GM19438 (cell line): ENCODE data around the gene EWSR1.
"Not testable (repeated sequence)": the region's sequence is repeated elsewhere in the genome, so short reads cannot be mapped to it uniquely, and the experiment has no call there.

ENCODE experiments used
- ATAC-seq: cut with Tn5 transposase; IDR thresholded peaks from one replicate; pipeline ENCODE4 v1.9.1; 2021; ENCODE audit warnings: low read depth; ENCODE audit not compliant: unreplicated experiment

The EWSR1 gene

GRCh38 chr22:29334696-29335344 is 66.8 kb downstream of the EWSR1 start:
- ATAC-seq, result no peak

GRCh38 chr22:29335656-29336055 is 67.6 kb downstream of the EWSR1 start:
- no peak for ATAC-seq

- no peak for ATAC-seq
Observed at GRCh38 chr22:29336751-29337490, 68.9 kb downstream of the EWSR1 start.

- no peak for ATAC-seq
Observed at GRCh38 chr22:29337631-29338284, 69.7 kb downstream of the EWSR1 start.

- no peak for ATAC-seq
Observed at GRCh38 chr22:29338398-29338797, 70.3 kb downstream of the EWSR1 start.

GRCh38 chr22:29339381-29340235 is 71.5 kb downstream of the EWSR1 start:
- ATAC-seq, result no peak

GRCh38 chr22:29340566-29340965 is 72.5 kb downstream of the EWSR1 start:
- ATAC-seq, result no peak

- no peak for ATAC-seq
Observed at GRCh38 chr22:29341056-29341848, 73.2 kb downstream of the EWSR1 start.

GRCh38 chr22:29341849-29342127 is 73.7 kb downstream of the EWSR1 start:
- ATAC-seq, result no peak

GRCh38 chr22:29342177-29342576 is 74.1 kb downstream of the EWSR1 start:
- ATAC-seq, result no peak

GRCh38 chr22:29342577-29343312 is 74.7 kb downstream of the EWSR1 start:
- no peak for ATAC-seq

GRCh38 chr22:29343313-29343805 is 75.3 kb downstream of the EWSR1 start:
- no peak for ATAC-seq

GRCh38 chr22:29344137-29344536 is 76.1 kb downstream of the EWSR1 start:
- ATAC-seq, result no peak

GRCh38 chr22:29344889-29345288 is 76.8 kb downstream of the EWSR1 start:
- ATAC-seq, result not testable (repeated sequence)

GRCh38 chr22:29345932-29346331 is 77.9 kb downstream of the EWSR1 start:
- ATAC-seq, result no peak

- no peak for ATAC-seq
Observed at GRCh38 chr22:29346659-29347058, 78.6 kb downstream of the EWSR1 start.

- ATAC-seq, result no peak
Observed at GRCh38 chr22:29348041-29348440, 80.0 kb downstream of the EWSR1 start.

GRCh38 chr22:29348956-29349355 is 80.9 kb downstream of the EWSR1 start:
- ATAC-seq, result no peak
